ENCODE results near the gene STPG4. TPM values are rescaled to one million over a fixed set of nuclear protein-coding genes. Genes with fewer than 3 reads are reported as not detected.

Gene STPG4
- total and polyA plus RNA-seq, 12 donors: 0.06 to 0.45 (median 0.44) TPM; not detected in 9

DNA sequence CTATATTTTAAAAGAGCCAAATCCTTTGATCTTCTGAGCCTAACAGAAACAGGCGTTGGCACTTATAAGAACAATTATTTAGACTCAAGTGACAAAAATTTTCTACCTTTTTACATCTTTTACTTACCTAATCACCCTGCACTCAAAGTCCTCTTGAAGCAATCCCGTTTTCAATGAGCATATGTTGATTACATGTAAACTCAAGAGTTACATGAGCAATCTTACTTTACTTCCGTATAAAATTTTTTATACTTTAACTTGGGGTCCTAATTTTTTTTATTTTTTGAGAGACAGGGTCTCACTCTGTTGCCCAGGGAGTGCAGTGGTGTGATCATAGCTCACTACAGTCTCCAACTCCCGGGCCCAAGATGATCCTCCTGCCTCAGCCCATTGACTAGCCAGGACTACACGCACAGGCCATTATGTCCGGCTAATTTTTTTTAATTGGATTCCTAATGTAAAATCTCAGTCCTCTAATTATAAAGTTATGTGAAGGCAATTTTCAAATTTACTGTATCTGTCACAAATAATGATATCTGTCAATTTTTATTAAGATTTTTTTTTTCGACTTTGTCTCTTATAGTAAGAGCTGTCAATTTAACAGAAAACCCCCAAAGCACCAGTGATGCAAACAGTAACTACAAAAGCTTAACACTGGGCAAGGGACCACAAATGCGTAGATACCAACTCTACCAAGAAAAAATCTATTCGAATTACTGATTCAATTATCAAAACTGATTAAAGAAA lies 19.1 kb upstream of the STPG4 start:
- H3K4me3 ChIP-seq: peak overlapping the region; percentile 58 to 97 (median 89)
- intact Hi-C loops (cut with DNase I): loop anchor here in 2 of 10 donors (5.0 kb wide), 1 partner anchor 87 kb away; no protein-coding TSS in a partner anchor
- peak overlapping the region in 8 of 10 donors; percentile 97 to 100 (median 99) for H3K27ac ChIP-seq
- H3K27me3 ChIP-seq: no peaks in the 10 kb centered on the region
- peaks cover 0 to 19% (median 1%) of the 10 kb centered on the region in 9 donors for H3K36me3 ChIP-seq
- ATAC-seq: no peak
- no peaks in the 10 kb centered on the region for H3K9me3 ChIP-seq
- 15 to 23% methylated on average over 9 of the region's 9 CpGs for WGBS, 2 donors
- TF ChIP-seq CTCF (IDR thresholded peaks at IDR 0.05): no peak
- peaks cover 3 to 65% (median 57%) of the 10 kb centered on the region in 9 donors for H3K4me1 ChIP-seq
- DNase-seq: no peak

- Histone ChIP-seq H3K27me3 (no peaks in the 10 kb centered on the region), H3K9me3 (no peaks in the 10 kb centered on the region), H3K27ac (peak overlapping the region in 4 of 10 donors; percentile 10 to 99 (median 97)), H3K4me1 (peaks cover 3 to 73% (median 67%) of the 10 kb centered on the region in 9 donors), H3K36me3 (peaks cover 0 to 29% (median 6%) of the 10 kb centered on the region in 9 donors), H3K4me3 (peak overlapping the region in 7 of 10 donors; percentile 1 to 96 (median 79))
- ATAC-seq (no peak), DNase-seq (no peak)
- 34 to 41% methylated on average over 3 of the region's 3 CpGs for WGBS, 2 donors
- TF ChIP-seq CTCF (IDR thresholded peaks at IDR 0.05): no peak
- intact Hi-C loops (cut with DNase I): loop anchor here in 2 of 10 donors (5.0 kb wide), 1 partner anchor 86 kb away; no protein-coding TSS in a partner anchor
Observed at GRCh38 chr2:47172922-47173695, 18.0 kb upstream of the STPG4 start.

DNA sequence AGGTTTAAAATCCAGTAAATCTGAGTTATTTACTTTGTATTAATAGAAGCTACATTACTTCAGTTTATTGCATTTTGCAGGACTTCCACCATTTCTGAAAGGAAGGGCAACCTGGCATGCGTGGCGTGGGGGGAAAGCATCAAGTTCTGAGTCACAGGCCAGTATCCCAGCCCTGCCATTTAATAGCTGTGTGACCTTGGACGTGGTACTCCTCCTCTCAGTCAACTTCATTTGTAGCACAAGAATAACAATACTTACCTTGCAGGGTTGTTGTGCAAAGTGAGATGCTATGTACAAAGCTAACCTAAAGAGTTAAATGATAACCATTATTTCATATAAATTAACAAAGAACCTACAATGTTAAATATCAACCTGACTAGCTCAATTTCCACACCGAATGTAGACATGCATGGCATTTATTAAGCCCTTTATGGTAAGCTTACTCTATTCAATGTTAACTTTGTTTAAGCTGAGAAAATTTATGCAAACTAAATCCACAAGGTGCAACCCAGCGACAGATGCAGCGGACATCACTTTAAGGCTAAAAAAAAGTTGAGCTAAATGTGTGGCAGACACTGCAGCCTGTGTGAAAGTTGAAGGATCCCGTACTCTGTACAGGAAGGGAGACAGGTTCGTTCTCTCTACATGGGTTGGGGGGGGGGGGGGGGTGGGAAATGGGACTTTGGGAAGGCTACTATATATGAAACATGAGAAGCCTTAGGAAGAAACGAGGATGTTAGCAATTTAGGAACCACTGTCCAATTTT lies 17.2 kb upstream of the STPG4 start:
- 18 to 29% methylated on average over 9 of the region's 9 CpGs for WGBS, 2 donors
- peak overlapping the region in 6 of 10 donors; percentile 12 to 96 (median 72) for H3K4me3 ChIP-seq
- H3K4me1 ChIP-seq: peaks cover 1 to 78% (median 67%) of the 10 kb centered on the region in 9 donors
- ATAC-seq (no peak), DNase-seq (no peak)
- intact Hi-C loops (cut with DNase I): loop anchor here in 2 of 10 donors (5.0 kb wide), 1 partner anchor 85 kb away; no protein-coding TSS in a partner anchor
- no peaks in the 10 kb centered on the region for H3K9me3 ChIP-seq
- H3K36me3 ChIP-seq: peaks cover 0 to 36% (median 6%) of the 10 kb centered on the region in 9 donors
- TF ChIP-seq CTCF (IDR thresholded peaks at IDR 0.05): no peak
- peak overlapping the region in 1 of 10 donors; percentile 27 for H3K27ac ChIP-seq
- no peaks in the 10 kb centered on the region for H3K27me3 ChIP-seq

Data from heart right ventricle (tissue), 16 donors.